ENCODE data around the gene MCTP1. TPM values are rescaled to one million over a fixed set of nuclear protein-coding genes. Genes with fewer than 3 reads are reported as not detected.
"Not testable (repeated sequence)": the region's sequence is repeated elsewhere in the genome, so short reads cannot be mapped to it uniquely, and the experiment has no call there.

Gene MCTP1
- total RNA-seq, 1 experiment from 2014 or later = 48.2 TPM

DNA sequence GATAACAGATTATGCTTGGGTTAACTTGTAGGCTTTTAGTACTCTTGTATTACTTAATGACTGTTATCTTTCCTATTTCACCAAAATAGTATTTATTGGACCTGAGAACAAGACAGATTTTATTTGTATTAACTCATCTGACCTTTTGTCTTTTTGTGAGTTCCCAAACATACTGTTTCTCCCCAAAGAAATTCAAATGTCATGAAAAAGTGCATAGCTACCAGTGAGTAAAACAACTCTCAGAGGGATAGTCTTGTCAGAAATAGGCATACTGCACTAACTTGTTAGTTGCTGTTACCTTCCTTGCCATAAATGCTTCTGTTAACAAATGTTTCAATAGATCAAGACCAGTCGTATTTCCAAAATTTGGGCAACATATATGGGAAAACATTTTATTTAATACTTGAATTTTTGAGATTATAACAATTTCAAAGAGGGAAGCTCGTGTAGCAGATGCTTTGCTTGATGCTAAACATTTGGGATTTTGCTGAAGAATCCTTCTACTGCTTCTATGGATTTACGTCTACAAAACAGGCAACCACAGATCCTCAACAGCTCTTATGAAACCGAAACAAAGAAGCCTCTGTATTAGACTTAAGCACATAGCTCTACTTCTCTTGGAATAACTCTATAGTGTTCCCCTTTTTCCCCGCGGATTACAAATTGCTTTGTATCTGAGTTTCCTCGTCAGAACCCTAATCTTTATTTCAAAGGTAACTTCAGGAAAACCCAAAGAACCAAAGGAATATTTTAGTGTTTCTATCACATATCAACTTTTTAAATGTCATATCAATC is 248.8 kb downstream of the MCTP1 start:
- DNase-seq (ENCODE audit: low read depth, low spot score) = peak; percentile 82
- in situ Hi-C loops (cut with HindIII; ENCODE audit: low pct_unique_long_range_greater_than_20kb, low sequenced_read_pairs) = no loop called here

GRCh38 chr5:95032801-95033200 is 252.1 kb downstream of the MCTP1 start:
- in situ Hi-C loops (cut with HindIII; ENCODE audit: low pct_unique_long_range_greater_than_20kb, low sequenced_read_pairs) = no loop called here
- DNase-seq (ENCODE audit: low read depth, low spot score) = no peak

GRCh38 chr5:95029569-95030366 is 255.1 kb downstream of the MCTP1 start:
- in situ Hi-C loops (cut with HindIII; ENCODE audit: low pct_unique_long_range_greater_than_20kb, low sequenced_read_pairs) = no loop called here
- DNase-seq (ENCODE audit: low read depth, low spot score) = no peak

DNA sequence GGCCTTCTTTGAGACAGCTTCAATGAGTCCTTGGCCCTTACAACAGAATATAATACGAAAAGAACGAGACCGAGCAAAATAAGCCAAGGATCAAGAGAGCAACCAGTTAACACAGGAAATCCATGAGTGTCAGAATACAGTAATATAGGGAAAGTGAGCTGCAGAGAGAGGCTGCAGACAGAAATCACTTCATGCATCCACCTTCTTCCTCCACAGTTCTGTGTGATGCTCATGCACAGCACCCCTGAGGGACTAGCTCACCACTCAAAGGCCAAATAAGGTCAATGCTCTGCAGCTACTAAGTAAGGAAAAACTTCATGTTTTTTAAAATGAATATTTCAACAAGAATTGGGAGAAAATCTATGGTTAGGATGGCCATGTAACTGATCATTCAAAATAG is 257.1 kb downstream of the MCTP1 start:
- in situ Hi-C loops (cut with HindIII; ENCODE audit: low pct_unique_long_range_greater_than_20kb, low sequenced_read_pairs) = no loop called here
- DNase-seq (ENCODE audit: low read depth, low spot score) = no peak

- DNase-seq (ENCODE audit: low read depth, low spot score) = no peak
Observed at GRCh38 chr5:95027151-95027721, 257.7 kb downstream of the MCTP1 start.

GRCh38 chr5:95026718-95027117 is 258.2 kb downstream of the MCTP1 start:
- DNase-seq (ENCODE audit: low read depth, low spot score) = no peak
- in situ Hi-C loops (cut with HindIII; ENCODE audit: low pct_unique_long_range_greater_than_20kb, low sequenced_read_pairs) = no loop called here

More at GRCh38 chr5:95027151-95027721, 257.7 kb downstream of the MCTP1 start:
- in situ Hi-C loops (cut with HindIII; ENCODE audit: low pct_unique_long_range_greater_than_20kb, low sequenced_read_pairs) = no loop called here

DNA sequence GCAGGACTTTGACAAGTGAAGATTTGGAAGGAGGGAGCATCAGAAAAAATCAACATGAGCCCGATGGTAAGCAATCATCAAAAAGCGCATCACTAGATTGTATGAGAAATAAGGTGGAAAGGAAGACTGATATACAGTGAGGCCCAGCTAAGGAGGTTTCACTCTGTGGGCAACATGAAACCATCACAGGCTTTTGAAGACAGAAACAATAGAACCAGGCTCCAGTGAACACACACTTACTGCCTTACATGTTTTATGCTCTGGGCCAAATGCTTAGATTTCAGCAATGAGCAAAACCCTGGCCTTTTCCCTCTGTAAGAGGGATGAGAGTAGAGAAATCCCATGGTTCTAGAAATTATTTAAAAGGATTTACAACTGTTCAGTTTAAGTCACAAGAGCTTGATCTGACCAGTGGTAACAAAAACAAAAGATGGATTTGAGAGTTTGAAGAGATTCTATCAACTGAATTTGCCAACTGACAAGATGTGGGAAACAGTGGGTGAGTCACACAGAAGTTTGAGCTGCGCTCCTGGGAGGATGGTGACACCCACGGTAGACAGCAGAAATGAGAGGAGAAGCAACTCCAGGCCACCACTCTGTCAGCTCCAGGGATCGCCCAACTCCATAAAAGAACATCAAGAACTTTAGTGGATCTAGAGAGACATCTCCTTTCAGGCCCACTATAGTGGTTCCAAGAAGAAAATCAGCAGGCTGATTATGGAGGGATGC is 261.8 kb downstream of the MCTP1 start:
- no peak for DNase-seq (ENCODE audit: low read depth, low spot score)
- in situ Hi-C loops (cut with HindIII; ENCODE audit: low pct_unique_long_range_greater_than_20kb, low sequenced_read_pairs) = no loop called here

DNA sequence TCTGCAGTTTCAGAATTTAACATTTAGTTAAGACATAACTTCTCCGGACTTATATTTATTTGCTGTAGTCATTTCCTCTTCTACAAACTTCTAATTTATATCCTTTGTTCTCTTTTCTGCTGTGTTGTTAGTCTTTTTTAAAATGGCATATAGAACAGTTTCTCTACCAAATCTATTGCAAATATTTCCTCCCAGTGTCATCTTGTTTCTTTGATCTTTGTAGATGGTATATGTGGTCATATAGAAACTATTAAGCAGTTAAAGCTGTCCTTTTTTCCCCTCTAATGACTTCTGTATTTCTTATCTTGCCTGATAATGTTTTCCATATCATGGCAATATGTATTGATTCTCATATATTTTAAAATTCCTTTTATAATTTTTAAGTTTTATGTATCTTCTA is 264.5 kb downstream of the MCTP1 start:
- in situ Hi-C loops (cut with HindIII; ENCODE audit: low pct_unique_long_range_greater_than_20kb, low sequenced_read_pairs) = no loop called here
- no peak for DNase-seq (ENCODE audit: low read depth, low spot score)

DNA sequence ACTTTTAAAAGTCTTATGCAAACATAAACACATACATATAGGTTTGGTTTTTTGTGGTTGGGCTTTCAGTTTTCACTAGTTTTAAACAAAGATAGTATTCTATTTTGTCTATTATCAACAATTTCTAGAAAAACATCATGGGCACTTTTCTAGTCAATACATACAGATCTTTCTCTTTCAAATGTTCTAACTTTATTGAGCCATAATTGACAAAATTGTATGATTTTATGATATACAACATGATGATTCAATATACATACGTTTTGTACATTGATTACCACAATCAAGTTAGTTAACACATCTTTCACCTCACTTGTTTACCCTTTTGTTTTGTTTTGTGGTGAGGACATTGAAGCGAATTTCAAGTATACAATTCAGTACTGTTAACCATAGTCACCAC is 265.9 kb downstream of the MCTP1 start:
- in situ Hi-C loops (cut with HindIII; ENCODE audit: low pct_unique_long_range_greater_than_20kb, low sequenced_read_pairs) = no loop called here
- DNase-seq (ENCODE audit: low read depth, low spot score) = no peak

DNA sequence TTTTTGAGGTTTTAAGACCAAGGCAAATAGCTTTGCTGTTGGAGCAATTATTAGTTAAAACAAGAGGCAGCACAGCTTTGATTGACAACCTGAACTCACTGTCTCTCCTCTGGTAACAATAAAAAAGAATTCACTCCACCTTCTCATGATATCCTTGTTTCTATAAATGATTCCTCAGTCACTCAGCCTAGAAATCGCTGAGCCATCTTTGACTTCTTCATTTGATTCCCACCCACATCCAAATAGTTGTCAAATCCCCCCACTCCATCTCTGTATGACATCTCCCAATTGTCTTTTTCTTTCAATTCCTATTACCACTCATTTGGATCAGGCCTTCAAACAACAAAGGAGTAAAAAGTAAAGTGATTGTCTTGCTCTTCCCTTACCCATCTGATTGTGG is 266.4 kb downstream of the MCTP1 start:
- in situ Hi-C loops (cut with HindIII; ENCODE audit: low pct_unique_long_range_greater_than_20kb, low sequenced_read_pairs) = no loop called here

GRCh38 chr5:95009812-95010211 is 275.1 kb downstream of the MCTP1 start:
- DNase-seq (ENCODE audit: low read depth, low spot score) = no peak
- in situ Hi-C loops (cut with HindIII; ENCODE audit: low pct_unique_long_range_greater_than_20kb, low sequenced_read_pairs) = no loop called here

More for the DNA sequence above, 266.4 kb downstream of the MCTP1 start:
- no peak for DNase-seq (ENCODE audit: low read depth, low spot score)

DNA sequence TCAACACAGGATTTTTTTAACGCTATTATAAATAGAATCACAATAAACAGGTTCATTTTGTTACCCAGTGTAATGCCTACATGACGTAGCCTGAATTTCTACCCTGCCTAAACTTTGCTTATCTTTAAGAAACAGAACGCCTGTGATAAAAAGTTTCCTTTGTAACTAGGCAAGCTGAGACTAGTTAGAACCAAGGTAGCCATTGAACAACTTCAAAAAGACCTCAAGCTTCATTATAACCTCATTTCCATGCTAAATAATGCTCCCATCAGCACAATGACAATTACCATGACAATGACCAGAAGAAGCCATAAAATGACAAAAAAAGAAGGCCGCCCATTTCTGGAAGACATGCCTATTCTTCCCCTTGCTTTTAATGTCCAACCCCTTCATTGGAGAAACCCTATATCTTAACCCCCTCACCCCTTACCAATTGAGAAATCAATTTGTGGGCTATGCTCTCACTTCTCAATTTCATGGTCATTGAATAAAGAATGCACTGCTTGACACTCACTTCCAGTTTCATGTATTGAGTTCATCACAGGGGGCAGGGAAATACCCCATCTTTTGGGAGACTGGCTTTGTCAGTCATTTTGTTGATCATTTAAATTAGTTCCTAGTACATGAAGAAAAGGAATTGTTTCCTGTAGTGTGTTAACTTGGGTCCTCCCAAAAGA is 276.8 kb downstream of the MCTP1 start:
- in situ Hi-C loops (cut with HindIII; ENCODE audit: low pct_unique_long_range_greater_than_20kb, low sequenced_read_pairs) = no loop called here
- DNase-seq (ENCODE audit: low read depth, low spot score) = no peak

- DNase-seq (ENCODE audit: low read depth, low spot score) = no peak
- in situ Hi-C loops (cut with HindIII; ENCODE audit: low pct_unique_long_range_greater_than_20kb, low sequenced_read_pairs) = no loop called here
Observed at GRCh38 chr5:95005811-95006210, 279.1 kb downstream of the MCTP1 start.

DNA sequence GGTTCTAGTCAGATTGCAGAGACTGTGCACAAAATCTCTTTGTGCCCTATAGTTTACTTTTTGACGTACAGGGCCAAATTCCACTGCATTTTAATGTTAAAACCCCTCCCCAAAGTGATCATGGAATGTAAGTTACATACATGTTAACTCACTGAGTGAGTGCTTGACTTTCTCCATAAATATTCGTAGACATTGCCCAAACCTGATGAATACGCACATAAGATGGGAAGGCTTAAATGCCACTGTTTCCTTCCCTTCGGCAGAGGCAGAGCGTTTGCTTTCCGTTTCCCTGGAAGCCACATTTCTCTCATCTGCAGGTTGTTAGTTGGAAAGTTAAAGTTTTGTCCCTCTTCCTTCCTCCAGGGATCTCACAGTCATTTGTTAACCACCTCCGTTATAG is 286.2 kb downstream of the MCTP1 start:
- in situ Hi-C loops (cut with HindIII; ENCODE audit: low pct_unique_long_range_greater_than_20kb, low sequenced_read_pairs) = no loop called here

DNA sequence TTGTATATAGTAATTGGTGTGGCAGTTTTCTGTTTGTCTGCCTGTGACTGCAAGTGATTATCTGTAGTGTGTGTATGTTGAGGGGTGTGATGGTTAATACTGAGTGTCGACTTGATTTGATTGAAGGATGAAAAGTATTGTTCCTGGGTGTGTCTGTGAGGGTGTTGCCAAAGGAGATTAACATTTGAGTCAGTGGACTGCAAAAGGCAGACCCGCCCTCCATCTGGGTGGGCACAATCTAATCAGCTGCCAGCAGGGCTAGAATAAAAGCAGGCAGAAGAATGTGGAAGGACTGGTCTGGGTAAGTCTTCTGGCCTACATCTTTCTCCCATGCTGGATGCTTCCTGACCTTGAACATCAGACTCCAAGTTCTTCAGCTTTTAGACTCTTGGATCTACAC is 290.4 kb downstream of the MCTP1 start:
- DNase-seq (ENCODE audit: low read depth, low spot score); in situ Hi-C loops (cut with HindIII; ENCODE audit: low pct_unique_long_range_greater_than_20kb, low sequenced_read_pairs): not testable (repeated sequence)

More for the DNA sequence above, 286.2 kb downstream of the MCTP1 start:
- no peak for DNase-seq (ENCODE audit: low read depth, low spot score)

DNA sequence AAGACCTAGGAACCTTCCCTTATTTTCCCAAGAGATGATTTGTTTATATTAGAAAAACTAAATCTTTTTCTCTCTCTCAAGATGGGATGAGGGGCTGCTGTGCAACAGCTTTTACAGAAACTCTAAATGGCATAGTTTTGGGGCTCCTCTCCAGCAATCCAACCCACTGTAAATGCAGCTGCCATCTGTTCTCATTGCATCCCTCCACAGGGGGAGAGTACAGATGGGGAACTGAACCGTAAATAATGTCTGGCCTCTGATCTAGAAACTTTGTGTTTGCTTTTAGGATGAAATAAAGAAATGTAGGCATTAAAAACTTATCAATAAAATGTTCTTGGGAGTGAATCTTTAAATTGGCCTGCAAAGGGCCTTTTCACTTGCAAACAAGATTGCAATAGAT is 291.4 kb downstream of the MCTP1 start:
- DNase-seq (ENCODE audit: low read depth, low spot score) = no peak
- in situ Hi-C loops (cut with HindIII; ENCODE audit: low pct_unique_long_range_greater_than_20kb, low sequenced_read_pairs) = no loop called here

DNA sequence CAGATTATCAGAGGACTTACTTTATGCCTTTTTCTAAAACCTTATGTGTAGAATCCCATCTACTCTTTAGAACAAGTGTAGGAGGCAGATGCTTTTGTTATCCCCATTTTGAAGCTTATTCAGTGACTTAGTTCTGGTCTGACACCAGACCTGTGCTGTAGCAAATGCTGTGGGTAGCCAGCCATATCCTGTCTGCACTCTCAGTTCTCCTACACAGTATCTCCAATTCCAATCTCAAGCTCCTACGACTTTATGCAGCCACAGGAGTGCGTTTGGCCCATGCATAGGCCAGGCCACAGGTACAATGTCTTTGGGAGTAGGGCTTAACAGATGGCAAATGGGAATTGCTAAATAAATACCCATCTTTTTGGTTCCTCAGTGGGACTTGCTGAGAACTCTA is 292.6 kb downstream of the MCTP1 start:
- in situ Hi-C loops (cut with HindIII; ENCODE audit: low pct_unique_long_range_greater_than_20kb, low sequenced_read_pairs) = no loop called here
- no peak for DNase-seq (ENCODE audit: low read depth, low spot score)

Data from SK-MEL-5 (cell line).